Smooth muscle cell (in vitro differentiated cells): ENCODE data around the gene CALM3. TPM values are rescaled to one million over a fixed set of nuclear protein-coding genes. Genes with fewer than 3 reads are reported as not detected.

Experiments used
- DNase-seq: peaks from one replicate; lab custom pipeline; 2025; ENCODE audit not compliant: unreplicated experiment; lab: John Stamatoyannopoulos, UW
- H2AFZ ChIP-seq: fragments of 200-600 bp; sonication (generic); 2 replicates; pipeline ENCODE4 v1.6.0; 2016; ENCODE audit warnings: antibody characterized with exemption, low read depth, mild to moderate bottlenecking
- H3F3A ChIP-seq: fragments of 200-600 bp; sonication (generic); 2 replicates; pipeline ENCODE4 v1.6.0; 2017; ENCODE audit warnings: antibody characterized with exemption, low read depth
- H3K27ac ChIP-seq: fragments of 200-600 bp; sonication (generic); 2 replicates; pipeline ENCODE4 v1.5.1; 2016; ENCODE audit warnings: low read depth, mild to moderate bottlenecking
- H3K27me3 ChIP-seq: fragments of 200-600 bp; sonication (generic); 2 replicates; pipeline ENCODE4 v1.6.1; 2016; ENCODE audit warnings: low read depth, mild to moderate bottlenecking
- H3K36me3 ChIP-seq: fragments of 200-600 bp; sonication (generic); 2 replicates; pipeline ENCODE4 v1.5.1; 2016; ENCODE audit warnings: low read depth
- H3K4me1 ChIP-seq: fragments of 200-600 bp; sonication (generic); 2 replicates; pipeline ENCODE4 v1.5.1; 2016; ENCODE audit warnings: low read depth
- H3K4me2 ChIP-seq: fragments of 200-600 bp; sonication (generic); 2 replicates; pipeline ENCODE4 v1.6.0; 2016; ENCODE audit warnings: mild to moderate bottlenecking
- H3K4me3 ChIP-seq: fragments of 200-600 bp; sonication (generic); 2 replicates; pipeline ENCODE4 v1.5.1; 2016; ENCODE audit warnings: mild to moderate bottlenecking
- H3K79me2 ChIP-seq: fragments of 200-600 bp; sonication (generic); 2 replicates; pipeline ENCODE4 v1.6.0; 2016; ENCODE audit warnings: low read depth, mild to moderate bottlenecking
- H3K9ac ChIP-seq: fragments of 200-600 bp; sonication (generic); 2 replicates; pipeline ENCODE4 v1.6.0; 2016; ENCODE audit warnings: low read depth
- H3K9me3 ChIP-seq: fragments of 200-600 bp; sonication (generic); replicated peaks from 2 replicates; pipeline ENCODE4 v1.5.1; 2016; ENCODE audit warnings: low read depth
- H4K20me1 ChIP-seq: fragments of 200-600 bp; sonication (generic); 2 replicates; pipeline ENCODE4 v1.6.0; 2016; ENCODE audit warnings: low read depth
- CTCF ChIP-seq: fragments of 200-600 bp; sonication (generic); IDR thresholded peaks from 2 replicates; pipeline ENCODE4 v1.5.1; 2017; ENCODE audit warnings: borderline replicate concordance, mild to moderate bottlenecking, antibody characterized with exemption; ENCODE audit not compliant: insufficient read depth, poor library complexity, severe bottlenecking
- WGBS: methylation state at CpG from one replicate; pipeline ENCODE4 v1.1.7; 2016; ENCODE audit warnings: low lambda C conversion rate; 5-methylcytosine and 5-hydroxymethylcytosine counted together
- polyA plus RNA-seq: library from polyadenylated mRNA; unstranded; fragments of >200 nt; fragmentation: Nextera tagmentation; extraction: Ambion mirVana; gene quantifications from 2 replicates; pipeline ENCODE4 v1.2.1, GENCODE V29; 2016
- total RNA-seq: library from RNA; depleted of rRNA; stranded (reverse); fragments of >200 nt; gene quantifications from 2 replicates; pipeline ENCODE4 v1.2.3, GENCODE V29; 2014

CALM3 gene
- total and polyA plus RNA-seq, 2 experiments from 2014 or later = 172 to 183 TPM

- 64% methylated on average over 2 of the region's 2 CpGs for WGBS
- Histone ChIP-seq H3K4me2 (no peak overlapping the region), H3K27ac (no peak overlapping the region), H3K9me3 (no peaks in the 10 kb centered on the region), H3K36me3 (no peaks in the 10 kb centered on the region), H3K4me3 (no peak overlapping the region), H3K27me3 (peaks cover 4% of the 10 kb centered on the region), H3K79me2 (no peaks in the 10 kb centered on the region), H3F3A (peaks cover 12% of the 10 kb centered on the region), H2AFZ (no peak overlapping the region), H4K20me1 (no peaks in the 10 kb centered on the region), H3K9ac (no peak overlapping the region), H3K4me1 (no peaks in the 10 kb centered on the region)
- no peak for DNase-seq
- no peak for TF ChIP-seq CTCF
These were observed 39.5 kb downstream of the CALM3 start for GRCh38 chr19:46640656-46641055.

- DNase-seq = no peak
- Histone ChIP-seq H3K36me3 (no peaks in the 10 kb centered on the region), H3K27ac (no peak overlapping the region), H3K4me2 (no peak overlapping the region), H3K79me2 (no peaks in the 10 kb centered on the region), H3F3A (peaks cover 4% of the 10 kb centered on the region), H3K27me3 (peaks cover 4% of the 10 kb centered on the region), H2AFZ (no peak overlapping the region), H3K4me3 (no peak overlapping the region), H4K20me1 (no peaks in the 10 kb centered on the region), H3K9ac (no peak overlapping the region), H3K9me3 (no peaks in the 10 kb centered on the region), H3K4me1 (no peaks in the 10 kb centered on the region)
- no peak for TF ChIP-seq CTCF
- WGBS = 66% methylated on average over 3 of the region's 3 CpGs
These were observed 43.6 kb downstream of the CALM3 start for GRCh38 chr19:46644720-46645119.

- Histone ChIP-seq H3K4me2 (no peak overlapping the region), H3K27me3 (peaks cover 8% of the 10 kb centered on the region), H3K9me3 (no peaks in the 10 kb centered on the region), H3K4me1 (no peaks in the 10 kb centered on the region), H3K9ac (no peak overlapping the region), H3K79me2 (no peaks in the 10 kb centered on the region), H3K4me3 (no peak overlapping the region), H2AFZ (no peak overlapping the region), H3K36me3 (no peaks in the 10 kb centered on the region), H3F3A (peaks cover 2% of the 10 kb centered on the region), H3K27ac (no peak overlapping the region), H4K20me1 (no peaks in the 10 kb centered on the region)
- WGBS = 82% methylated on average over 3 of the region's 3 CpGs
- TF ChIP-seq CTCF = no peak
- DNase-seq = no peak
These were observed 45.3 kb downstream of the CALM3 start for GRCh38 chr19:46646402-46646801.
